ENCODE measurements around the gene CDH4. TPM values are rescaled to one million over a fixed set of nuclear protein-coding genes. Genes with fewer than 3 reads are reported as not detected.

CDH4 gene
- total and polyA plus RNA-seq, 2 donors (not counting 1 experiment from before 2014, with no cell fraction given): not detected

- Histone ChIP-seq H2AFZ (ENCODE audit: insufficient read depth, low read depth, low read length, poor library complexity, severe bottlenecking) (no peak overlapping the region), H3K27ac (ENCODE audit: low read length in 2 of 2) (no peak overlapping the region), H3K9me3 (ENCODE audit: control extremely low read depth in 1 of 3, control insufficient read depth in 2 of 3, insufficient read depth in 1 of 3, low read length in 2 of 3) (peaks cover 0 to 8% (median 0%) of the 10 kb centered on the region in 3 donors), H4K20me1 (ENCODE audit: control insufficient read depth, insufficient read depth, low read length, poor library complexity, severe bottlenecking) (no peaks in the 10 kb centered on the region), H3K4me1 (ENCODE audit: control insufficient read depth in 2 of 2, insufficient read depth in 2 of 2, low read length in 2 of 2) (no peaks in the 10 kb centered on the region), H3K27me3 (replicated peaks in 1 of 4; ENCODE audit: control extremely low read depth in 1 of 4, control insufficient read depth in 3 of 4, insufficient read depth in 4 of 4, low read length in 3 of 4) (no peaks in the 10 kb centered on the region), H3K4me2 (replicated peaks; ENCODE audit: low read depth, low read length, poor library complexity, severe bottlenecking) (no peak overlapping the region), H3K4me3 (ENCODE audit: control extremely low read depth in 1 of 5, extremely low read depth in 1 of 5, insufficient read depth in 1 of 5, low read depth in 2 of 5, low read length in 4 of 5) (no peak overlapping the region), H3K9ac (ENCODE audit: low read length) (no peak overlapping the region), H3K79me2 (ENCODE audit: control insufficient read depth, insufficient read depth, low read length) (no peaks in the 10 kb centered on the region), H3K36me3 (replicated peaks in 1 of 2; ENCODE audit: control extremely low read depth in 1 of 2, control insufficient read depth in 1 of 2, extremely low read depth in 1 of 2, insufficient read depth in 2 of 2, low read length in 1 of 2) (no peaks in the 10 kb centered on the region)
- H3K4me1 Mint-ChIP-seq: no peaks in the 10 kb centered on the region
- no peak overlapping the region for H3K4me3 Mint-ChIP-seq
- intact Hi-C loops (cut with micrococcal nuclease): no loop called here
- ChIA-PET POLR2A (no interaction called here), CTCF (no interaction called here)
- peaks cover 5% of the 10 kb centered on the region for H3K27me3 Mint-ChIP-seq
- TF ChIP-seq CTCF (IDR thresholded peaks at IDR 0.05): no peak
- no peak for TF ChIP-seq EZH2 (IDR thresholded peaks at IDR 0.05; ENCODE audit: borderline replicate concordance, insufficient read depth, low read depth, low read length, poor library complexity, severe bottlenecking)
- no peaks in the 10 kb centered on the region for H3K9me3 Mint-ChIP-seq (ENCODE audit: insufficient read depth)
- 90% methylated on average over 5 of the region's 8 CpGs for WGBS (ENCODE audit: insufficient coverage)
- H3K27ac Mint-ChIP-seq: no peak overlapping the region
- no peak for DNase-seq
- no peak for ATAC-seq (ENCODE audit: low read depth)
Observed at GRCh38 chr20:61805781-61806180, 553.7 kb downstream of the CDH4 start.

- Mint-ChIP-seq H3K27ac (no peak overlapping the region), H3K27me3 (peaks cover 5% of the 10 kb centered on the region), H3K4me3 (no peak overlapping the region), H3K9me3 (ENCODE audit: insufficient read depth) (no peaks in the 10 kb centered on the region), H3K4me1 (no peaks in the 10 kb centered on the region)
- ATAC-seq (ENCODE audit: low read depth) (no peak), DNase-seq (no peak)
- Histone ChIP-seq H3K27ac (ENCODE audit: low read length in 2 of 2) (no peak overlapping the region), H3K4me3 (ENCODE audit: control extremely low read depth in 1 of 5, extremely low read depth in 1 of 5, insufficient read depth in 1 of 5, low read depth in 2 of 5, low read length in 4 of 5) (no peak overlapping the region), H3K27me3 (replicated peaks in 1 of 4; ENCODE audit: control extremely low read depth in 1 of 4, control insufficient read depth in 3 of 4, insufficient read depth in 4 of 4, low read length in 3 of 4) (no peaks in the 10 kb centered on the region), H3K4me2 (replicated peaks; ENCODE audit: low read depth, low read length, poor library complexity, severe bottlenecking) (no peak overlapping the region), H3K36me3 (replicated peaks in 1 of 2; ENCODE audit: control extremely low read depth in 1 of 2, control insufficient read depth in 1 of 2, extremely low read depth in 1 of 2, insufficient read depth in 2 of 2, low read length in 1 of 2) (no peaks in the 10 kb centered on the region), H3K79me2 (ENCODE audit: control insufficient read depth, insufficient read depth, low read length) (no peaks in the 10 kb centered on the region), H3K4me1 (ENCODE audit: control insufficient read depth in 2 of 2, insufficient read depth in 2 of 2, low read length in 2 of 2) (no peaks in the 10 kb centered on the region), H3K9ac (ENCODE audit: low read length) (no peak overlapping the region), H3K9me3 (ENCODE audit: control extremely low read depth in 1 of 3, control insufficient read depth in 2 of 3, insufficient read depth in 1 of 3, low read length in 2 of 3) (peaks cover 0 to 8% (median 0%) of the 10 kb centered on the region in 3 donors), H2AFZ (ENCODE audit: insufficient read depth, low read depth, low read length, poor library complexity, severe bottlenecking) (no peak overlapping the region), H4K20me1 (ENCODE audit: control insufficient read depth, insufficient read depth, low read length, poor library complexity, severe bottlenecking) (no peaks in the 10 kb centered on the region)
- ChIA-PET POLR2A (no interaction called here), CTCF (no interaction called here)
- 93% methylated on average over 15 of the region's 16 CpGs for WGBS (ENCODE audit: insufficient coverage)
- TF ChIP-seq EZH2 (IDR thresholded peaks at IDR 0.05; ENCODE audit: borderline replicate concordance, insufficient read depth, low read depth, low read length, poor library complexity, severe bottlenecking) (no peak), CTCF (IDR thresholded peaks at IDR 0.05) (no peak)
- intact Hi-C loops (cut with micrococcal nuclease): no loop called here
Observed at GRCh38 chr20:61806314-61806713, 554.3 kb downstream of the CDH4 start.

All from B cell (primary cell).